HUES64 (cell line): Measurements from ENCODE around the gene PTOV1.

Experiments used
- H3K27ac ChIP-seq: 2 replicates; pipeline ENCODE4 v1.7.0; 2013; ENCODE audit warnings: low read depth, low read length, inconsistent platforms
- H3K27me3 ChIP-seq: 2 replicates; pipeline ENCODE4 v1.6.1; 2013; ENCODE audit warnings: mild to moderate bottlenecking, low read length; ENCODE audit not compliant: insufficient read depth
- H3K36me3 ChIP-seq: 2 replicates; pipeline ENCODE4 v1.6.1; 2013; ENCODE audit warnings: mild to moderate bottlenecking, low read length; ENCODE audit not compliant: insufficient read depth
- H3K4me1 ChIP-seq: 2 replicates; pipeline ENCODE4 v1.6.1; 2013; ENCODE audit warnings: mild to moderate bottlenecking, low read length, moderate library complexity; ENCODE audit not compliant: insufficient read depth
- H3K4me3 ChIP-seq: 2 replicates; pipeline ENCODE4 v1.5.1; 2013; ENCODE audit warnings: mild to moderate bottlenecking, low read length, moderate library complexity
- H3K9ac ChIP-seq: 2 replicates; pipeline ENCODE4 v1.6.1; 2013; ENCODE audit warnings: mild to moderate bottlenecking, low read depth, low read length
- H3K9me3 ChIP-seq: 2 replicates; pipeline ENCODE4 v1.6.1; 2013; ENCODE audit warnings: low read depth, low read length; ENCODE audit not compliant: insufficient read depth
- WGBS: fragments of 150-250, 120-280 bp; methylation state at CpG from one replicate; pipeline ENCODE4 v1.1.7; 2013; ENCODE audit warnings: missing lambda C conversion rate; 5-methylcytosine and 5-hydroxymethylcytosine counted together

Gene PTOV1

GRCh38 chr19:49855676-49856573 lies 5.0 kb downstream of the PTOV1 start:
- no peaks in the 10 kb centered on the region for H3K9me3 ChIP-seq
- H3K36me3 ChIP-seq: peaks cover 72% of the 10 kb centered on the region
- 93% methylated on average over 21 of the region's 21 CpGs for WGBS
- peaks cover 13% of the 10 kb centered on the region for H3K4me1 ChIP-seq
- no peaks in the 10 kb centered on the region for H3K27me3 ChIP-seq
- H3K4me3 ChIP-seq: no peak overlapping the region
- no peak overlapping the region for H3K9ac ChIP-seq
- H3K27ac ChIP-seq: no peak overlapping the region

GRCh38 chr19:49856574-49857021 lies 5.6 kb downstream of the PTOV1 start:
- WGBS: 96% methylated on average over 18 of the region's 18 CpGs
- H3K4me1 ChIP-seq: peaks cover 13% of the 10 kb centered on the region
- no peak overlapping the region for H3K9ac ChIP-seq
- H3K9me3 ChIP-seq: no peaks in the 10 kb centered on the region
- H3K27me3 ChIP-seq: no peaks in the 10 kb centered on the region
- peaks cover 77% of the 10 kb centered on the region for H3K36me3 ChIP-seq
- no peak overlapping the region for H3K4me3 ChIP-seq
- no peak overlapping the region for H3K27ac ChIP-seq

- Histone ChIP-seq H3K9me3 (no peaks in the 10 kb centered on the region), H3K9ac (no peak overlapping the region), H3K4me3 (no peak overlapping the region), H3K36me3 (peaks cover 79% of the 10 kb centered on the region), H3K27me3 (no peaks in the 10 kb centered on the region), H3K4me1 (peaks cover 12% of the 10 kb centered on the region), H3K27ac (no peak overlapping the region; the same call in 1 of the 2 replicates)
- 93% methylated on average over 26 of the region's 26 CpGs for WGBS
Observed at GRCh38 chr19:49857061-49857837, 6.3 kb downstream of the PTOV1 start.

GRCh38 chr19:49857838-49858087 lies 6.8 kb downstream of the PTOV1 start:
- no peaks in the 10 kb centered on the region for H3K27me3 ChIP-seq
- no peak overlapping the region for H3K9ac ChIP-seq
- peaks cover 7% of the 10 kb centered on the region for H3K4me1 ChIP-seq
- no peak overlapping the region for H3K27ac ChIP-seq
- H3K4me3 ChIP-seq: no peak overlapping the region
- 90% methylated on average over 5 of the region's 5 CpGs for WGBS
- H3K9me3 ChIP-seq: no peaks in the 10 kb centered on the region
- peaks cover 77% of the 10 kb centered on the region for H3K36me3 ChIP-seq

GRCh38 chr19:49858088-49858985 lies 7.4 kb downstream of the PTOV1 start:
- Histone ChIP-seq H3K27me3 (no peaks in the 10 kb centered on the region), H3K9me3 (no peaks in the 10 kb centered on the region), H3K4me3 (no peak overlapping the region), H3K4me1 (0 out of 2 replicates have a peak, but pooled peaks cover 3% of the 10 kb centered on the region), H3K36me3 (peaks cover 78% of the 10 kb centered on the region), H3K27ac (peak overlapping the region; percentile 30; the same call in 1 of the 2 replicates), H3K9ac (no peak overlapping the region)
- WGBS: 94% methylated on average over 37 of the region's 37 CpGs

GRCh38 chr19:49859682-49860335 lies 8.8 kb downstream of the PTOV1 start:
- H3K4me1 ChIP-seq: no peaks in the 10 kb centered on the region
- H3K9me3 ChIP-seq: no peaks in the 10 kb centered on the region
- H3K27ac ChIP-seq: no peak overlapping the region
- 94% methylated on average over 22 of the region's 22 CpGs for WGBS
- H3K27me3 ChIP-seq: no peaks in the 10 kb centered on the region
- H3K9ac ChIP-seq: no peak overlapping the region
- no peak overlapping the region for H3K4me3 ChIP-seq
- peaks cover 86% of the 10 kb centered on the region for H3K36me3 ChIP-seq

DNA sequence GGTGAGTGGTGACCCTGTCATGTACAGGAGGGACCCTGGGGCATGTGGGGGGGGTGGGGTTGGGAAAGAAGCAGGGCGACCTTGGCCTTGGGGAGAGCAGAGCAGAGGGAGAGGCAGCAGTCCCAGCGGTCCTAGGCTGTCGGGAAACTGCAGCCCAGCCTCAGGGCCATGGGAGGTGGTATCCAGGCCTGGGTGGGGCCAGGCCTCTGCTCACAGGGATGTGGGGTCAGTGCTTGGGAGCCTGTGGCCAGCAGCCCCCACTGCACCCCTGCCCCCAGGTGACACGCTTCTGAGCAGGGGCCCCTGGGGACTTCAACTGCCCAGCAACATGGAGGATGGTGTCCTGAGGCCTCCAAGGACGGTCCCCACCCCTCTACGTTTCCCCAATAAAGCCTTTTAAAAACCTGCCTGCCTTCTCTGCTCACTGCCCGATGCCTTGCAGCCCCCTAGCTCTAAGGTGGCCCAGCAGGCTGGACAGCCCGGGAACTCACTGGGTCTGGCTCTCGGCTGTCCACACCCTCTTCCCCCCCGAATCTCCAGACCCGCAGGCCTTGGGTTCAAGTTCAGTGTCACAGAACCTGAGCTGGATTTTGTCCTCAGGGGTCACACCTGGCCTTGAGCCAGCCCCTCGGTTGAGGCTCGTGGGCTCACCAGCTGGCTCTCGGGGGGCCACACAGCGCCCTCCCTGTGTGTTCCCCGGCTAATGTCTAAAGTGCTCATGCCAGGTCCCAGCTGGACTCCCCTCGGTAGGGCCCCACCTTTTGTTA lies 9.6 kb downstream of the PTOV1 start:
- Histone ChIP-seq H3K27ac (peak overlapping the region; percentile 56; the same call in 1 of the 2 replicates), H3K4me3 (no peak overlapping the region), H3K4me1 (no peaks in the 10 kb centered on the region), H3K36me3 (peaks cover 82% of the 10 kb centered on the region), H3K9ac (no peak overlapping the region), H3K27me3 (no peaks in the 10 kb centered on the region), H3K9me3 (no peaks in the 10 kb centered on the region)
- WGBS: 90% methylated on average over 17 of the region's 17 CpGs

- no peak overlapping the region for H3K9ac ChIP-seq
- no peak overlapping the region for H3K4me3 ChIP-seq
- H3K9me3 ChIP-seq: no peaks in the 10 kb centered on the region
- peaks cover 76% of the 10 kb centered on the region for H3K36me3 ChIP-seq
- H3K27me3 ChIP-seq: no peaks in the 10 kb centered on the region
- WGBS: 61% methylated on average over 13 of the region's 13 CpGs
- H3K27ac ChIP-seq: peak overlapping the region; percentile 56; the same call in 1 of the 2 replicates
- H3K4me1 ChIP-seq: no peaks in the 10 kb centered on the region
Observed at GRCh38 chr19:49861107-49861506, 10.1 kb downstream of the PTOV1 start.

DNA sequence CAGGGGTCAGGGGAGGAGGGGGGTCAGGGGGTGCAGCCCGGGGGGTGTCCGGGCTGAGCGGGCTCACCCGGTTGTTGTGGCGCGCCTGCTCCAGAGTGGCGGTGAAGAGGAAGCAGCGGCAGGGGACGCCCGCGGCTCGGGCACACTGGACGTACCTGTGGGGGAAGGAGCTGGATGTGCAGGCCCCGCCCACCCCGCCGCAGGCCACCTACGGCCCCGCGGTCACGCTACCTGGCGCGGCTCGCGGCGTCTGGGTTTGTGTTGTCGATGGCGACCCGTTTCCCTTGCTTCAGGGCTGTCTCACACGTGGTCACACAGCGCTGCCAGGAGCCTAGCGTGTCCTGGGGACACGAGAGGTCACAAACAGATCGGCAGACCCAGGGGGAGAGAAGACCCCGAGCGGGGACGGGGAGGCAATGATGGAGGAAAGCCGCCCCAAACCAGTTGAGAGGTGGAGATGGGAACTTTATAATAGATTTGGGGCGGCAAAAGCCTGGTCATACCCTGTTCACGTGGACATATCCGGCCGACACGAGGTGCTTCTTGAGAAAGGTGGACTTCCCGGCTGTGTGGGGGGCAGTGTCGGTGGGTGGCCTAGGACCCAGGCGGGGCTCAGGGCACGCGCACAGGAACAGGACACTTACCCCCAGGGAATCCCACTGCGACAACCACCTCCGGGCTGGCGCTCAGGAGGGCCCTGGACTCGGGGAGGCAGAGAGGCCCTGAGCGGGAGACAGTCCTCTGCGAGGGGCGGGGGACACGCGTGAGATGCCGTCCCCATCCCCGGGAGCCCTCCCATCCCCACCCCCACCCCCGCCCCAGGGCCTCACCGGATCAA lies 10.8 kb downstream of the PTOV1 start:
- Histone ChIP-seq H3K9ac (no peak overlapping the region), H3K27ac (no peak overlapping the region; the same call in 1 of the 2 replicates), H3K9me3 (no peaks in the 10 kb centered on the region), H3K4me3 (no peak overlapping the region), H3K36me3 (peaks cover 72% of the 10 kb centered on the region), H3K4me1 (no peaks in the 10 kb centered on the region), H3K27me3 (no peaks in the 10 kb centered on the region)
- WGBS: 91% methylated on average over 59 of the region's 60 CpGs
